Activated CD4-positive, alpha-beta T cell treated with anti-CD3 and anti-CD28 coated beads for 4 hours (primary cell): ENCODE results near the gene KIAA2012.
"Not testable (repeated sequence)": the region's sequence is repeated elsewhere in the genome, so short reads cannot be mapped to it uniquely, and the experiment has no call there.

Experiments used
- DNase-seq, 2 donors: peaks; one replicate each; pipeline ENCODE4 v3.0.0-alpha.2; 2020

The KIAA2012 gene

DNA sequence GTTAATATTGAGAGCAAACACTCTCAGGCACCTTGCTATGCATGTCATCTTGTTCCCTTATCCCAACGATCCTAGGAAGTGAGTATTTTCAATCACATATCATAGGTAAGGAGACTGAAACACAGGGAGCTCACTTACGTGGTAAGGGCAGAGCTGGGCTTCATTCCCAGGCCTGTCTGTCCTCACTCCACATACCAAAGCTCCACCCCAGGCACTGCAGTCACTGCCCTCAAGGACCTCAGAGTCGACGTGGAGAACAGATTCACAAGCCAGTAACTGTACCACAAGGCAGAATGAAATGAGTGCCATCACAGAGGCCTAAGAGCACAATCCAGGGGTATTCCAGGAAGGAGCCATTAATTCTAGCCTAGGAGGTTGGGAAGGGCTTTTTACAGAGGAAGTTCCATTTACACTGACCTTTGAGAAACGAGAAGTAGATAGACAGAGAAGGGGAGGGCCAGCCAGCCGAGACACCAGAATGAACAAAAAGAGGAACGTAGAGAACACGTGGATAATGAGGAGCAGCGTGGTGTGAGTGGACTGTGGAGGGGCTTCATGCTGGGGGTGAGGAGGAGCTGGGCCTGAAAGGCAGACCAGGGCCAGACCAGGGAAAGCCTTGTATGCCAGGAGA is 48.6 kb downstream of the KIAA2012 start:
- DNase-seq = no peak

DNA sequence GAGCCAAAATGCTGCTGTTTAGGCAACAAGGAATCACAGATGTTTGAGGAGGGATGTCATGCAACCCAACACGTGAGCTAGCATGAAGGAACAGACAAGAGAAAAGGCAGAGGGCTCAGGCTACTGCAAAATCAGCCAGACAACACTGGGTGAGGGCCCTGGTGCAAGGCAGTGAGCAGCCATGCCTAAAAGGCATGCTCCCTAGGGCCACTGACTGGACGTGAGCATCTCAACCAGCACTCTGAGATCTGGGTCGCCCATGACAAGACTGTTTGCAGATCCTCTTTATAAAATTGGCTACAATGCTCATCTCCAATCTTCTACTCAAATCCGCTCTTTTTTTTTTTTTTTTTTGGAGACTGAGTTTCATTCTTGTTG is 49.1 kb downstream of the KIAA2012 start:
- DNase-seq = no peak

DNA sequence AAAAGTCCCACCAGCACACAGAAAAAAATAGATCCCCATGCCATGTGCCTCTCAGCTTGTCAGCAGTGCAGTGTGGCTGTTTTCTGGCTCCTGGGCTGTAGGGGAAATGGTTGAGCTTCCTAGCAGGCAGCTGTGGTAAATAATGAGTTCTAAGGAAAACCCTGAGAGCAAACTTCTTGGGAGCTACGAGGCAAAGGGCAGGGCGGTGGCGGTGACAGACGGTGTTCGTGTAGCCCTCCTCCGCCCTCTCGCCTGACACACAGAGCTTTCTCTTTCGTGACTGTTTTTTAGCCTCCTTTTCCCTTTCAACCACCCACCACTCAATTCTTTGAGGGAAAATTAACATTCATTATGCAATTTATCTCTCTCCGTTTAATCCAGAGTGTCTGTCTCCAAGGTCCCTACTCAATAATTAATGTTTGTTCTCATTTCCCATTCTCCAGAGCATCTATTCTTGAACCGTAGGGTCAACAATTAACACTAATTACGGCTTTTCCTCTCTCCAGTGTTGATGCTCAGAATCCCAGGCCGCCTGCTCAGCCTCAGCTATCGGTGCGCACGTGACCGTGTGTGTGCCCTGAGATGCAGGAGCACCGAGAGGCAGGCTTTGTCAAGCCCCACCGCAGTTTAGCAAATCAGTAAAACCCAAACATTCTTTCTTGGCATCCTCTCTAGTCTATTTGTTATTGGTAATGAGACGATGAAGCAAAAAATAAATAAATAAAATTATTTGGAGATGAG is 50.1 kb downstream of the KIAA2012 start:
- DNase-seq = no peak

DNA sequence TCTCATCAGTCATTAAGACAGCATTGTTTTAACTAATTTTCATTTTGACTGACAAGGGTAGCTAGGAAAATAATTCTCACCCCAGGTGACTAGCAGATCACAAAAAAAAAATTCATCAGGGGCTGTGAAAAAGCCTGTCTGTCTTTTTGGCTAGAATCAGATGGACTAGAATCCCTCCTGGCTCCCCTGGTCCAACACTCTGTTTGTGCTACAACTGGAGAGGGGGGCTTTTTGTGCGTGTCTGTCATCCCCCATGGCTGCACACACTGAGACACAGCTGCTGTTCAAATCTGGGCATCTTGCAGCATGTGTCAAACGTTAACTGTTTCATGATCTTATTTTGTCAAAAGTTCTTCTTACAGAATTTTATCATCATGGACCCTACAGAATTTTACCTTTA is 51.2 kb downstream of the KIAA2012 start:
- no peak for DNase-seq

DNA sequence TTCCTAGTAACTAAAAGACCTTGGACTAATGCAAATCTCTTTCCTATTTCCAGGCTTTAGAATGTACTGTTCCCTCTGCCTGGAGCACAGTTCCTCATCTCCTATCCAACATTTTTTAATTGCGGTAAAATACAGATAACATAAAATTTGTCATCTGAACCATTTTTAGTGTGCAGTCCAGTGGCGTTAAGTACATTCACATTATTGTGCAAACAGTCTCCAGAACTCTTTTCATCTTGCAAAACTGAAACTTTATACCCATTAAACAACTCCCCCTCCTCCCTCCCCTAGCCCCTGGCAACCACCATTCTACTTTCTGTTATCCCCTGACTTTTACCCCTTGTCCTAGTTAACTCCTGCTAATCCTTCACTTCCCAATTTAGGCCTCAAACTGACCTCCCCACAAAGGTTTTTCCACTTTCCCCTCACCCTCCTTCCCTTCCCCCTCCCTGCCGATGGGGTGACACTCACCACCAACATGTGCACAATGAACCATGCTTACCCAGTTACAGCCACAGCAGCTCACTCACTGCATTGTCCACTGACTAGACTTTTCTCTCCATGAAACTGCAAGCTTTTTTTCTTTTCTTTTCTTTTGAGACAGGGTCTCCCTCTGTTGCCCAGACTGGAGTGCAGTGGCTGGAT is 54.8 kb downstream of the KIAA2012 start:
- no peak for DNase-seq

DNA sequence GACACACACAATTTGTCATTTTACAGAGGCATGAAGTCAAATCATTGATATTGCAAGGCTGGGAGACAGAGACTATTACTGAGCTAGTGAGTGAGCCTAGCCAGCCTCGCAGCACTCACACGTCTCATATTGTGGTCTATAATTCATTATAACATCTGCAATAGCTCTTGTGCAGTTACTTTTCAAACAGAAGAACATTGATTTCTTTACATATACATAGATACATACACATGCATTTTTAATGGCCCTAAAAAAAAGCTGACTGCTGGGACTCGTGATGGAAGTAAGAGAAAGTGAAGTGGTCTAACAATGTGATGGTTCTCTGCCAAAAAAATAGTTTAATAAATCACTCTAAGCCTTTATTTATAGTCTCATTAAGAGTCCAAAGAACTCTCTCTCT is 56.8 kb downstream of the KIAA2012 start:
- no peak for DNase-seq

DNA sequence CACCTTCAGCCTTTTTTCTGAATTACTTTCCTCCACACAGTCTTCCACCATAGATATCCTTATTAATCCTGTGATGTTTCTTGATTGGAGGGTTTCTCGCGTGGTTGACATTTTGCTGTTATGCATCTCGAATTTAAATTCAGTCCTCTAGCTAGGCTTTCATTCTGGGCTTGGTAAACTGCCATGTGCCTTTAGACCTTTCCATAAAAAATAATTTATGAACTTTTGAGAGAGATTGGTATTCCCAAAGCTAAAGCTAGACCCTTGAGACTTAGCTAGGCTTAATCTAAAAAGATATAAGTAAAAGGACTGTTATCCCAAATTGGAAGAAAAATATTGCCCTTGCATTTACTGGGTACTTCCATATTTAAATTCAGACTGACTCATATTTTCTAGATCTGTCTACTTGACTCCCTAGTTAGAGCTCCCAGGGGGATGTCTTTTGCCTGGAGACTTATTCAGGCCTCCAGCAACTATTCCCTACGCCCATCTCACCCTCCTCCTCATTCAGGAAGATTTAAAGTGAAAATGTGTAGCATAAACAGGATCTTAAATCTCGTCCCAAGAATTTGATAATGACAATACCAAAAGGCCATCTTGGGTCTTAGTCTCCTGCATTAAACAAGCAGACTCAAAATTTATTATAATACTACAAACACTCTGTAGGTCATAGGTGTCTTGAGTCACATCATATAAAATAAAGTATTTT is 60.3 kb downstream of the KIAA2012 start:
- no peak for DNase-seq

DNA sequence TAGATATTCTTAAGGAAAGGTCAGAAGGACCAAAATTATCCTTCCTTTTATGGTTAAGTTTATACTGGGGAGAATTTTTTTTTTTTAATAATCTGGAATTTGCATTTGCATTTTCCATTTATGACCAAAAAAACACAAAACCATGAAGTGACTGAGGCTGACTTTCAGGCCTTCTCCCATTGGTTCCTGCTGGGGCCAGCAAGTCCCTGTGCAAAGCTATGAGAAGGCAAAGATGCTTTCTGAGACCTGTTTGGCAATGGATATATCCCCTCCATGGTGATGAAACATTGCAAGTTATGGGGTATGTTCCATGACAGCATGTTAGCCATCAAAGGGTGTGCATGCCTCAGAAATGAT is 60.8 kb downstream of the KIAA2012 start:
- no peak for DNase-seq

DNA sequence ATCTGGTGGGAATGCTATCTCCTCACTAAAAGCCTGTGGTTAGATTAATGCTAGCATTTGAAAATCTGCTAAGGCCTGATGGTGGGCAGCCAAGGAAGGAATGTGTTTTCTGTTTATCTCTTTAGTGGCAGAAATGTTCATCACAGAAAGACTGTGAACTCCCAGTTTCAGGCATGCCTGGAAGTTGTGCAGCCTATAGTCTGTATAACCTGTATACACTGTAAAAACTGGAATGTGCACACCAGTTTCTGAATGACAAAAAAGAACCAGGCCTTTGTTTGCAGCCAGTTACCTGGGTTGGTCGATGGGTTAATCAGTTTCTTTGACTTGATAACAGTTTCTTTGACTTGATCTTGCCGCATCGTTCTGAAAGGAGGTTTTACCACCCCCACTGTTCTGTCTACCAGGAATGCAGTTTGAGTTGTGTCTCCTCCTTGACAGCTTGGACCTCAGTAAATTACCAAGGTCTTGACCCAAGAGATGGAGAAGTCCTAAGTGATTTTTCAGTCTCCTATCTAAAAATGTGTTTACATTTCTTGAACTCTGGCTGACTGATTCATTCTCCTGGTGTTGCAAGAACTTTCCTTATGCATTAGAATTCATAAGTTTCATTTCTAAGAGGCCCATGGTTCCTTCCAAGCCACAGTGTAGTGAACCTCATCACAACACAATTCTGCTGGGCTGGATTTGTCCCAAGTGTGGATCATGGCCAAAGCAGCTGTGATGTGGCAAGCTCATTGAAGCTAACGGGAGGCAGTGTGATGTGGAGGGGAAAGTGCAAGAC is 62.2 kb downstream of the KIAA2012 start:
- DNase-seq = no peak

DNA sequence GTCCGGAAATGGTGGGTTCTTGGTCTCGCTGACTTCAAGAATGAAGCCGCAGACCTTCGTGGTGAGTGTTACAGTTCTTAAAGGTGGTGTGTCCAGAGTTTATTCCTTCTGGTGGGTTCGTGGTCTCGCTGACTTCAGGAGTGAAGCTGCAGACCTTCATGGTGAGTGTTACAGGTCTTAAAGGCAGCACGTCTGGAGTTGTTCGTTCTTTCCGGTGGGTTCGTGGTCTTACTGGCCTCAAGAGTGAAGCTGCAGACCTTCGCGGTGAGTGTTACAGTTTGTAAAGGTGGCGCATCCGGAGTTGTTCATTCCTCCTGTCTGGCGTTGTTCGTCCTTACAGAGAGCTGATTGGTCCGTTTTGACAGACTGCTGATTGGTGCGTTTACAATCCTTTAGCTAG is 63.0 kb downstream of the KIAA2012 start:
- not testable (repeated sequence) for DNase-seq

DNA sequence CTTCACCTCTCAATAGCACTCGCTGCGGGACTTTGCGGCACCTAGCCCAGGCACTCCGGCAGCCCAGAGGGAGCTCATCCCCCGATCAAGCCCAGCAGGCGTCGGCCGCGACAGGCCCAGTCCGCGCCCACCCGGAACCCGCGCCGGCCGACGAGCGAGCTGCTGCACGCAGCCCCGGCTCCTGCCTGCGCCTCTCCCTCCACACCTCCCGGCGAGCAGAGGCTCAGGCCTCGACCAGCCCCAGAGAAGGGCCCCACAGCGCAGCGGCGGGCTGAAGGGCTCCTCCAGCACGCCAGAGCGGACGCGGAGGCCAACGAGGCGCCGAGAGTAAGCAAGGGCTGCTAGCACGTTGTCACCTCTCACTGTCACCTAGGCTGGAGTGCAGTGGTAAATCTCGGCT is 63.5 kb downstream of the KIAA2012 start:
- no peak for DNase-seq

DNA sequence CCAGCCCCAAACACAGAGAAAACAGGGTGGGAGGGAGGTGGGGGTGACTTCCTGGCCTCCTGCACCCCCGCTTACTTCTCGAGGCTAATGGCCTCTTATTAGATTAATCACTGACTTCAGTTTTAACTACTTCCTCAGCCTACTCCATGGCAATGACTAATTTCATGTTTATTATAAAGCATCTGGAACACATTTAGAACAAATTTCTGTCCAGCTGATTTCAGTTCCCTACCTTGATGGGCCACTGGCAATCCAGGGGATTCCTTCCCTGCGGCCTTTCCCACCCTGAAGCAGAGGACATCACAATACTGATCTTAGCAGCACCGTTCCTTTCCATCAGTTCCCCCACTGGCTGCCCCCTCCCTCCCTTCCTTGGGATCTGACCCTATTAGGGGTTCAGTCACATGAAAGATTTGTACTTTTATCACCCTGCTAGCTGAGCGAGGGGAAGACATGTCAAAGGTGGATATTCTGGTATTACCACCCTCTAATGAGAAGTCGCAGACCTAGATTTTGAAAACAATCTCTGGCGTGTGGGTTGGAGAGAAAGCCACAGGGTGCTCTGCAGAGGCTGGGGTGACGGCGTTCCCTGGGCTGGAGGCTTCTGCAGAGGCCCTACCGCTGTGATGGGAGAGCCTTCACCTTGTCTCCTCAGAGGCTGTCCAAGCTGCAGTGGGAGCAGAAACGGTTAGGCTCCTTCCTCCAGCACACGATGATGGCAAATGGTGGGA is 67.6 kb downstream of the KIAA2012 start:
- DNase-seq = no peak

DNA sequence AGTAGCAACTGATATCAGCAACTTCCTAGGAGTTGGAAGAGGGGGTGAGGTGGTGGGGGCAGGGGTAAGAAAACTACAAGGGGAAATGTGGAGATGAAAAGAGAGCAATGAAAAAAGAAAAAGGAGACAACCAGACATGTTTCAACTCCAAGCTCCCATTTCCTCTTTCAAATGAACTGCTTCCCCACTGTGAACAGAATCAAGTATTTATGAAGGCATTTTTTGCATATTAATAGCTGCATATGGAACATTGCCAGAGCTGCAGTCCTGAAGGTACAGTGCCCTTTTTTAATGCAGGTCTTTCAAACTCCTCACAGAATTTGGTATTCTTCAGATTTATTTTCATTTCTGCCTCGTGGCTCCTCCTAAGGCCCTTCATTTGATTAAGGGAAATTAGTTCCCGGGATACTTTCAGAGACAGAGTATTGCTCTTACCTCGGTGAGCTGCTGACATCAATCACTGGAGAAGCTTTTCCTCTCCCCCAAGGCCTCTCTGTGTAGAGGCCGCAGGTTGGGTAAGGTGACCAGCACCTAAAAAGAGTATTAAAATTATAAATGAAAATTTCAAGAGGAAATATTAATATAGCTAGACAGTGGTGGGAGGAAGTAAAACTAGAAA is 68.4 kb downstream of the KIAA2012 start:
- no peak for DNase-seq

DNA sequence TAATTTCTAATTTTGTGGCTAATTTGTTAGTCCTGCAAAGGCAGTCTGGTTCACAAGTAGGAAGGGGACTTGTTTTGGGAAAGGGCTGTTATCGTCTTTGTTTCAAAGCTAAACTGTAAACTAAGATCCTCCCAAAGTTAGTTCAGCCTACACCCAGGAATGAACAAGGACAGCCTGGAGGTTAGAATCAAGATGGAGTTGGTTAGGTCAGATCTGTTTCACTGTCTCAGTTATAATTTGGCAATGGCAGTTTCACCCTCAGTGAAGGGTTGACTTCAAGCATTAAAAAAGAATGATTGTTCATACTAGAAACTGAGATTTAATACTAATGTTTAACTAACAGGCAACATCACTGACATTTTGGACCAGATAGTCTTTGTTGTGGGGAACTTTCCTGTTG is 69.5 kb downstream of the KIAA2012 start:
- DNase-seq = no peak

DNA sequence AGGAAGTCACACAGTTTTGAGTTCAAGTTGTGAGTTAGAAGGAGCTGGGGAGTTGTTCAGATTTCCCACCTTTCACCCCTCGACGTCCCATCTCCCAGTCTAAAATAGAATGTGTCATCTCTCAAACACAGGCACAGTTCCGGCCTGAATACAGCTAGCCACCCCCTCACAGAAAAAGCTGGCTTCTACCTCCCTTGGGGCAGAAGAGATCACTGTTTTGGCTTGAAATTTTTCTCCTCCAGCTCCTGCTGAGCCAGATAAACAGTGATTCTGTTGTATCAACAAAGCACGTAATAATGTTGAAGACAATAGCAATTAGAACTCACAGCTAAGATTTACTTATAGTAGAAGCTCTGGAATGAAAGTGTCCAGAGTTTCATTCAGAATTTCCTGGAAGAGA is 74.7 kb downstream of the KIAA2012 start:
- DNase-seq = no peak

DNA sequence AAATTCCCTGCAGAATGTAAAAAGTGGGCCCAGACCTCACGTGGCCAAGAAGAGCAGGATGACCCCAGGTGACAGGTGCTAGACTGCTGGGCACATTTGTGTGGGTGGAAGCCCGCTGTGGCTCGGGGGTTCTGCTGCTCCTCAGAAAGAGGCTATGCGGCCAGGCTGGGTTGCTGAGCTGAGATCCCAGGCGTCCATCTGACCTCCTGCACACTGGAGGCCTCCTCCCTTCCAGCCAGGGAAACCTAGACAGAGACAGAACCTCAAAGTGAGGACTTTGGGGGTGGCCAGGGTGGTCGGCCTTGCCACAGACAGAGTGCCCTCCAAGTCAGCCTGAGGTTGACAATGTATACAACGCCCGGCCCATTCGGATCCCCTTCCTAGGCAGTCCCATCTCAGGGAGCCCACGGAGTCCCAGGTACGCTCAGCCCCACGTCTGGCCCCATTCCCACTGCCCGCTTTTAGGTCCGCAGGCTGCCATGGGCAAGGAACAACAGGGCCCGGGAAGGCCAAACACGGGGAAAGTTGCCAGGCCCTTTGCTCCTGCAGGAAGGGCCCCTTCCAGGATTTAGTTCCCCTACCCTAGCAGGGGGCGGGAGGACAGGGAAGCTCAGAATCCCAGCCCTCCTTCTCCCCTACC is 75.6 kb downstream of the KIAA2012 start:
- no peak for DNase-seq

DNA sequence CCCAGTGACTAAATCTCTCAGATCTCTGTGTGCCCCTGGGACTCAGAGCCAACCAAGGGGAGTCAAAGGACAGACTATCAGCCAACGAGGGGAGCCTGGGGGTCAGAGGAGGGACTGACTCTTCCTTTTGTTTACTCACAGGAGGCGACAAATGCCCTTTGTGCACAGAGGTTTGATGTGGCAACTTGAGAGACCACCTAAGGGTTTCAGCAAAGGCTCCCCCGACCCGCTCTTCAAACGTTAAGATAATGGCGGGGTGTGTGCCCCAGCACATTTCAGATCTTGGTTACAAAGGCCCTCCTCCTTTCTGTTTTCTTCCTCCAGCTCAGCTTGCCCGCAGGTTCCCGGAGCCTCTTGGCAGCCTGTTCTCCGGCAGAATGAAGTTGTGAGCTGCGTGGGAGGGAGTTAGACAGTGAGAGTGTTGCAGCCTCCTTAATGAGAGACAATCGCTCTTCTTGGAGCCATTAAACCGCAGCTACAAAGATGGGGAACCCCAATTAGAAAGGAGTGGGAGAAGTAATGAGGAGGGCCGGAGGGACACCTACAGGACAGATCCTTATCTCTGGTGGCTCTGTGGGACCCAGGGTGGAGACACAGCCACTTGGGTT is 76.2 kb downstream of the KIAA2012 start:
- DNase-seq = no peak

DNA sequence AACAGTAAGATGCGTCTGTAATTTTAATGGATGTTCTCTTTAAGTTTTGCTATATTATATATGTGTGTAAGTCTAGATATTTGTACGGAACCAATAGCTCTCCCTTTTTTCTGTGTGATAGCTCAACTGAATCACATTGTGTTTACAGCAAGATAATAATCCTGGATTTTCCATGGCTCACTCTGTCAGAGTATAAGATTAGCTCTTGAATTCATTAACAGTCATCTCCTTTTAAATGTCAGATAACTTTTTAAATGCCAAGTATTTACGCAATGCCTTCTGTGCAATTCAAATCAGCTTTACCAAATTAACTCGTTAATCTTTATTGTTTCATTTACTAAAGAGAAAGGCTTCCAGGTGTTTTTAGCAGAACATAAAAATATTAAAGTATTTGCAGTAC is 76.9 kb downstream of the KIAA2012 start:
- no peak for DNase-seq

DNA sequence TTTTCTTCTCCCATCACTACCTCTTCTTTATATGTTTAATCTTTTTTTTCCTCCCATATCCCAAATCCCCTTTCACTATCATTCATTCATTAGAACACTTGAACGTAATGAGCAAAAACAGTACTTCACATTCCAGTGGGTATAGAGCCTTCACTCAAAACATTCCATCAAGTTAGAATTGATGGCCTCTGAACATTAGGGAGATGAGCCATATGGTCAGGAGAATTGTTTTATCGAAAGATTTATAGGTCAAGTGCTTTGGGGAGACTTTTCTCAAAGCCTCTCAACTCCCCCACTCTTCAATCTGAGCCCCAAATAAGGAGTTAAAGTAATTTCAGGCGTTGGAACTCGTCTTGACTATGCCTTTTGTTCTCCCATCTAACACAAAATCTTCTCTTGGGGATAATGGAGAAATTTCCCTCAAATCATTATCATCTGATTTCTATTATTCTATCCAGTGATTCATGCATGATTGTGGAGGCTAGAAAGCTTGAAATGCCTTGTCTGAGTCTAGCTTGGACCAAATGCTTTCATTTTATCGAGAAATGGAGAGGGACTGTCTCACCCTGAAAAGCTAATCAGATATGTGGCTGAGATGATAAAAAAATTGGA is 79.2 kb downstream of the KIAA2012 start:
- DNase-seq = no peak

DNA sequence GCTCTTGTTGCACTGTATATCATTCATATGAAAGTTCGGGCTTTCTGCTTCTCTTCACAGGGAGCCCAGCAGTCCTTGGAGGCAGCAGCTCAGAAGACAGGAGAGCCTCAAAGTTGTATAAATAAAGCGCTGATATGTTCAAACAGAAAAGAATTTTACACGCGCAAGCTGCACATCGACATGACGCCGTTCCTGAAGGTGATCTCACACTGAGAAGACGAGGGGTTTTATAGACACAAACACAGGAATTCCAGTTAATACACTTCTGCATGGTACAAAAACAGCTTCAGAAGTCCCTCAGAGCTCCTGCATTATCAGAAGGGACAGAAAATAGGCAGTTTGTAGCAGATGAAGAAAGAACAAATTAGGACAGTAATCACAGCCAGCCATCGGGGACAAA is 81.6 kb downstream of the KIAA2012 start:
- no peak for DNase-seq
